HG03565 (cell line): ENCODE data around the gene TBC1D10B.
"Not testable (repeated sequence)": the region's sequence is repeated elsewhere in the genome, so short reads cannot be mapped to it uniquely, and the experiment has no call there.

ENCODE experiments used
- ATAC-seq: cut with Tn5 transposase; IDR thresholded peaks from one replicate; pipeline ENCODE4 v1.9.1; 2021; ENCODE audit warnings: mild to moderate bottlenecking, moderate library complexity; ENCODE audit not compliant: unreplicated experiment

The TBC1D10B gene

GRCh38 chr16:30337964-30338357, 32.3 kb downstream of the TBC1D10B start:
- ATAC-seq = not testable (repeated sequence)

DNA sequence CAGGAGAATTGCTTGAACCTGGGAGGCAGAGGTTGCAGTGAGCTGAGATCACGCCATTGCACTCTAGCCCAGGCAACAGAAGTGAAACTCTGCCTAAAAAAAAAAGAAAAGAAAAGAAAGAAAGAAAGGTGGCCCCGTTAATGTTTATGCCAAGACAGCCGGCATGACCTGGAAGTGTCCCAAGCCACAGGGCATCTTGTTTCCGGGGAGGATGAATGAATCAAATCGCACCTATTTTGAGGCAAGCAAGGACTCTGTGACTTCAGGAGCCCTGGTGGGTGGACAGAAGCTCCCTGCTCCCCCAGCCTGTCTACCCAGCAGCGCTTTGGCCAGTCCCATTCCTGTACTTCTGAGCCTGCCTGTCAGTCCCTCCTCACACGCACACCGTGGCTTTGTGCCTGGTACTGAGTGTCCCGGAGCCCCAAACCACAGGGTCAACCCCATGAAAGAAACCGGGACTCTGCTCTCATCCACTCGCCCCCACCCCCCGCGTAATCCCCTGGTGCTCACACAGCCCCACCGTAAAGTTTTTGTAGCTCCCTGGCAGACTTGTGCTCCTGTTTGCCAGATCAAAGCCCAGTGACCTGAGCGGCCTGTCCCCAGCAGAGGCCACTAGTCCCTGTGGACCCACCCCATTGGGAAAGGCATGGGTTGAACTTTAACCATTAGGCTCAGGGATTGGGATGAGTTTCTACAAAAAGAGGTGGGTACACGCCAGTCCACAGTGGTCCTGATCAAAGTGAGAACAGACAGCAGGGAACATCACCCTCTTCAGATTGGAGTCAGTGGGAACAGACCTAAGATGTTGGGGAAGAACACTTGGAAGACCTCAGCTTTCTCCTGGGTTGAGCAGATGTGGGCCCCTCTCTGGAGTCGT, 34.5 kb downstream of the TBC1D10B start:
- ATAC-seq = no peak

- ATAC-seq = peak; percentile 49
Measured at GRCh38 chr16:30335028-30335597, 35.2 kb downstream of the TBC1D10B start.

- ATAC-seq = peak; percentile 74
Measured at GRCh38 chr16:30334473-30334989, 35.8 kb downstream of the TBC1D10B start.

DNA sequence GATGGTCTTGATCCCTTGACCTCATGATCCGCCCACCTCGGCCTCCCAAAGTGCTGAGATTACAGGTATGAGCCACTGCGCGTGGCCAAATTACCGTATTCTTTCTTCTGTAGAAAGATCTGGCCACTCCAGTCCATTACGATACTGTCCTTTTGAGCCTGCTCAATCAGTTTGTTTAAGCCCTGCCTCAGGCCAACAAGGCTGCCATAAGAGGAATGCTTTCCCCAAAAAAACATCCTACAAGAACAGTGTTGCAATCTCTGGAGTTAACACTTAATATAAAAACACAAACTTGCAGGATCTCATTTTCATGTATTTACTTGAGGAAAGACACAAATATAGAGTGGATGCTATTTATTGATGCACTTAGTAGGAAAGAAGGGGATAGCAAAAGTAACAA, 46.1 kb downstream of the TBC1D10B start:
- ATAC-seq = not testable (repeated sequence)

- ATAC-seq = not testable (repeated sequence)
Measured at GRCh38 chr16:30318647-30319046, 51.6 kb downstream of the TBC1D10B start.

GRCh38 chr16:30310937-30311336, 59.4 kb downstream of the TBC1D10B start:
- ATAC-seq = not testable (repeated sequence)

GRCh38 chr16:30309255-30309654, 61.0 kb downstream of the TBC1D10B start:
- not testable (repeated sequence) for ATAC-seq
